ENCODE measurements around the gene BHLHE23.

BHLHE23 gene

DNA sequence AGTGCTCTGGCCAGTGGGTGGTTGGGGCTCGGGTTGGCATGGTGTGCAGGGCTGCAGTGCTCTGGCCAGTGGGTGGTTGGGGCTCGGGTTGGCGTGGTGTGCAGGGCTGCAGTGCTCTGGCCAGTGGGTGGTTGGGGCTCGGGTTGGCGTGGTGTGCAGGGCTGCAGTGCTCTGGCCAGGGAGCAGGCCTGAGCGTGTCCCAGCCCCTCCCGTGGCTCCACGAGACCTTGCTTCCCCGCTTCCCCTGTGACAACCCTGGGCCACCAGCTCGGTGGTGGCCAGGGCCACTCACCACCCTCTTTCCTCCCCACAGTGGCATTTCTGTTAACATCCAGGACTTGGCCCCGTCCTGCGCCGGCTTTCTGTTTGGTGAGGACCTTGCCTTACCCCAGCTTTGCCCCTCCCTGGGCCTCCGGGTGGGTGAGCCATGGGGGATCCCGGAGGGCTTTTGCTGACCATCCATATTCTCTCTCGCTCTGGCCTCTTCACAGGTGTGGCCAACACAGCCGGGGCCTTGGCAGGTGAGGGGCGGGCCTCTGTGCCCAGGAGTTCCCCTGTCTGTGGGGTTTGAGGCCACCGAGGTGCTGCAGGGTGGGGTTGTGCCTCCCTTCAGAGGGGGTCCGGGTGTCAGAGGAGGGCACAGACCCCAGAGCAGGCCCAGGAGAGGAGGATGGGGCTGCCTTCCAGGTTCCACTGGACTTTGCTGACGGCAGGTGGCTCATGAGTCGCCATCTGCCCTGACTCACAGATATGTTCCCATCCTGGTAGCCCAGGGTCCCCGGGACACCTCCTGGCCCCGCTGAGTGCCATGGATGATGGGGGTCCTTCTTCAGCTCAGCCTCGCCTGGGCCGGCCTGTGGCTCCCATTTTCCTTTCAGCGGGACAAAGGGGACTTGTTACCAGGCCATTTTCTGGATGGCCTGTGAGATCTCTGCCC is 40.3 kb downstream of the BHLHE23 start:
- no peak overlapping the region for H2AFZ ChIP-seq (ENCODE audit: insufficient read depth, low read length, poor library complexity)
- no peak overlapping the region for H2AK5ac ChIP-seq (ENCODE audit: low read length)
- DNase-seq: no peak
- H3K23ac ChIP-seq (ENCODE audit: low read length): no peak overlapping the region
- no peak overlapping the region for H2BK120ac ChIP-seq (ENCODE audit: insufficient read depth, low read length, poor library complexity)
- H3K4me1 ChIP-seq (ENCODE audit: control insufficient read depth in 1 of 2, insufficient read depth in 2 of 2, low read length in 2 of 2): peaks cover 5 to 6% of the 10 kb centered on the region in 2 experiments
- no peaks in the 10 kb centered on the region for H3K36me3 ChIP-seq (ENCODE audit: control insufficient read depth in 1 of 2, insufficient read depth in 2 of 2, low read length in 2 of 2)
- no peak overlapping the region for H3K4ac ChIP-seq (ENCODE audit: low read depth, low read length)
- no peaks in the 10 kb centered on the region for H3K79me1 ChIP-seq (ENCODE audit: low read length)
- H4K12ac ChIP-seq (ENCODE audit: low read depth, low read length): no peak overlapping the region
- peaks cover 6% of the 10 kb centered on the region for H3K9me3 ChIP-seq (ENCODE audit: insufficient read depth, low read depth, low read length)
- H3K9ac ChIP-seq (ENCODE audit: low read length): no peak overlapping the region
- H3K27ac ChIP-seq (ENCODE audit: low read depth, low read length): no peak overlapping the region
- no peak overlapping the region for H2BK5ac ChIP-seq (ENCODE audit: low read depth, low read length, poor library complexity)
- H4K91ac ChIP-seq (ENCODE audit: low read depth, low read length): no peak overlapping the region
- WGBS (ENCODE audit: extremely low coverage, insufficient coverage, insufficient read length): no CpG with 5 or more reads among the region's 27 CpGs
- no peak overlapping the region for H3K4me2 ChIP-seq (ENCODE audit: low read length)
- no peaks in the 10 kb centered on the region for H3K27me3 ChIP-seq (ENCODE audit: insufficient read depth, low read length)
- no peak overlapping the region for H3K14ac ChIP-seq (ENCODE audit: low read length)
- H3K79me2 ChIP-seq (ENCODE audit: control insufficient read depth, insufficient read depth, low read length, poor library complexity): no peaks in the 10 kb centered on the region
- no peak overlapping the region for H4K8ac ChIP-seq (ENCODE audit: low read depth, low read length)
- H2BK12ac ChIP-seq (ENCODE audit: low read length): no peak overlapping the region
- H3K18ac ChIP-seq (ENCODE audit: low read length): no peak overlapping the region
- H3K4me3 ChIP-seq (ENCODE audit: low read depth, low read length): no peak overlapping the region

DNA sequence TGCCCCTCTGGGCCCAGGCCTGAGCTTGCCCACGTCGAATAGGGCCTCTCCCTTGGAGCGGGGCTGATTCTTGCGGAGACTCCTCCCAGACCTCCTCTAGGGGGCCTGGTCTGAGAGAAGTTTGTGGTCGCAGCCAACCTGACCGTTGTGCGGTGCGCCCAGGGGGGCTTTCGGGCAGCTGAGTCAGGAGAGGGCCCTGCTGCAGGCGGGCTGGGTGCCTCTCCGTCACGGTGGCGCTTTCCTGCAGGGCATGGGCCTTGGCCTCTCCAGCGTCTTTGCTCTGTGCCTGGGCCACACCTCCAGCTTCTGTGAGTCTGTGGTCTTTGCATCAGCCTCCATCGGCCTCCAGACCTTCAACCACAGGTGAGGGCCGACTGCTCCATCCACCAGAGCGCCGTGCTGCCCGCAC is 41.4 kb downstream of the BHLHE23 start:
- no peak overlapping the region for H4K8ac ChIP-seq (ENCODE audit: low read depth, low read length)
- no peak overlapping the region for H3K27ac ChIP-seq (ENCODE audit: low read depth, low read length)
- H3K4me2 ChIP-seq (ENCODE audit: low read length): no peak overlapping the region
- no peaks in the 10 kb centered on the region for H3K79me1 ChIP-seq (ENCODE audit: low read length)
- no peak for DNase-seq
- peaks cover 0 to under 1% of the 10 kb centered on the region in 2 experiments for H3K4me1 ChIP-seq (ENCODE audit: control insufficient read depth in 1 of 2, insufficient read depth in 2 of 2, low read length in 2 of 2)
- H4K12ac ChIP-seq (ENCODE audit: low read depth, low read length): no peak overlapping the region
- no peak overlapping the region for H3K9ac ChIP-seq (ENCODE audit: low read length)
- H3K14ac ChIP-seq (ENCODE audit: low read length): no peak overlapping the region
- peaks cover 6% of the 10 kb centered on the region for H3K9me3 ChIP-seq (ENCODE audit: insufficient read depth, low read depth, low read length)
- no peak overlapping the region for H2BK12ac ChIP-seq (ENCODE audit: low read length)
- H3K79me2 ChIP-seq (ENCODE audit: control insufficient read depth, insufficient read depth, low read length, poor library complexity): no peaks in the 10 kb centered on the region
- H3K36me3 ChIP-seq (ENCODE audit: control insufficient read depth in 1 of 2, insufficient read depth in 2 of 2, low read length in 2 of 2): no peaks in the 10 kb centered on the region
- H3K4me3 ChIP-seq (ENCODE audit: low read depth, low read length): no peak overlapping the region
- H2AFZ ChIP-seq (ENCODE audit: insufficient read depth, low read length, poor library complexity): no peak overlapping the region
- H2BK5ac ChIP-seq (ENCODE audit: low read depth, low read length, poor library complexity): no peak overlapping the region
- no peak overlapping the region for H3K4ac ChIP-seq (ENCODE audit: low read depth, low read length)
- H3K27me3 ChIP-seq (ENCODE audit: insufficient read depth, low read length): no peaks in the 10 kb centered on the region
- no peak overlapping the region for H3K18ac ChIP-seq (ENCODE audit: low read length)
- H4K91ac ChIP-seq (ENCODE audit: low read depth, low read length): no peak overlapping the region
- no CpG with 5 or more reads among the region's 19 CpGs for WGBS (ENCODE audit: extremely low coverage, insufficient coverage, insufficient read length)
- no peak overlapping the region for H2BK120ac ChIP-seq (ENCODE audit: insufficient read depth, low read length, poor library complexity)
- H2AK5ac ChIP-seq (ENCODE audit: low read length): no peak overlapping the region
- H3K23ac ChIP-seq (ENCODE audit: low read length): no peak overlapping the region

DNA sequence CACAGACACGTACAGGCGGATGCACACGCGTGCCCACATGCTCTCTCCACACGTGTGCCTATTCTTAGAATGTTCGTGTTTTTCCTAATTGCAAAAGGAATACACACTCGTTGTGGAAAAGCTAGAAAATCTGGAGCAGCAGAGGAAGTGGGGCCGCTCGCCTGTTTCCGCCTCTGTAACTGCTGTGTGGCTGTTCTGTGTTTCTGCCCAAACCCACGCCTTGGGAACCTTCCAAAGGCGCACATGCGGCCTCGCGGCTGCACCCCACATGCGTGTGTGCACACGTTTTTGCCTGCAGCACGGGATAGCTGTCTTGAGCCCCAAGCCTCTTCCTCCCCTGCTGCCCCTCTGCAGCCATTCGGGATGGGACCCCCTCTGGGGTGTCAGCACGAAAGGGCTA is 42.1 kb downstream of the BHLHE23 start:
- no peak overlapping the region for H2BK12ac ChIP-seq (ENCODE audit: low read length)
- no peak overlapping the region for H3K18ac ChIP-seq (ENCODE audit: low read length)
- H3K4ac ChIP-seq (ENCODE audit: low read depth, low read length): no peak overlapping the region
- no peak overlapping the region for H3K9ac ChIP-seq (ENCODE audit: low read length)
- WGBS (ENCODE audit: extremely low coverage, insufficient coverage, insufficient read length): no CpG with 5 or more reads among the region's 20 CpGs
- no peak overlapping the region for H3K4me3 ChIP-seq (ENCODE audit: low read depth, low read length)
- H4K8ac ChIP-seq (ENCODE audit: low read depth, low read length): no peak overlapping the region
- H3K79me2 ChIP-seq (ENCODE audit: control insufficient read depth, insufficient read depth, low read length, poor library complexity): no peaks in the 10 kb centered on the region
- no peaks in the 10 kb centered on the region for H3K36me3 ChIP-seq (ENCODE audit: control insufficient read depth in 1 of 2, insufficient read depth in 2 of 2, low read length in 2 of 2)
- H3K9me3 ChIP-seq (ENCODE audit: insufficient read depth, low read depth, low read length): peaks cover 6% of the 10 kb centered on the region
- no peak overlapping the region for H4K12ac ChIP-seq (ENCODE audit: low read depth, low read length)
- H3K4me1 ChIP-seq (ENCODE audit: control insufficient read depth in 1 of 2, insufficient read depth in 2 of 2, low read length in 2 of 2): no peaks in the 10 kb centered on the region
- no peak overlapping the region for H2AFZ ChIP-seq (ENCODE audit: insufficient read depth, low read length, poor library complexity)
- H2AK5ac ChIP-seq (ENCODE audit: low read length): no peak overlapping the region
- no peak for DNase-seq
- no peak overlapping the region for H3K14ac ChIP-seq (ENCODE audit: low read length)
- no peak overlapping the region for H2BK5ac ChIP-seq (ENCODE audit: low read depth, low read length, poor library complexity)
- H2BK120ac ChIP-seq (ENCODE audit: insufficient read depth, low read length, poor library complexity): no peak overlapping the region
- no peaks in the 10 kb centered on the region for H3K27me3 ChIP-seq (ENCODE audit: insufficient read depth, low read length)
- no peak overlapping the region for H3K27ac ChIP-seq (ENCODE audit: low read depth, low read length)
- H4K91ac ChIP-seq (ENCODE audit: low read depth, low read length): no peak overlapping the region
- H3K4me2 ChIP-seq (ENCODE audit: low read length): no peak overlapping the region
- H3K79me1 ChIP-seq (ENCODE audit: low read length): no peaks in the 10 kb centered on the region
- H3K23ac ChIP-seq (ENCODE audit: low read length): no peak overlapping the region

DNA sequence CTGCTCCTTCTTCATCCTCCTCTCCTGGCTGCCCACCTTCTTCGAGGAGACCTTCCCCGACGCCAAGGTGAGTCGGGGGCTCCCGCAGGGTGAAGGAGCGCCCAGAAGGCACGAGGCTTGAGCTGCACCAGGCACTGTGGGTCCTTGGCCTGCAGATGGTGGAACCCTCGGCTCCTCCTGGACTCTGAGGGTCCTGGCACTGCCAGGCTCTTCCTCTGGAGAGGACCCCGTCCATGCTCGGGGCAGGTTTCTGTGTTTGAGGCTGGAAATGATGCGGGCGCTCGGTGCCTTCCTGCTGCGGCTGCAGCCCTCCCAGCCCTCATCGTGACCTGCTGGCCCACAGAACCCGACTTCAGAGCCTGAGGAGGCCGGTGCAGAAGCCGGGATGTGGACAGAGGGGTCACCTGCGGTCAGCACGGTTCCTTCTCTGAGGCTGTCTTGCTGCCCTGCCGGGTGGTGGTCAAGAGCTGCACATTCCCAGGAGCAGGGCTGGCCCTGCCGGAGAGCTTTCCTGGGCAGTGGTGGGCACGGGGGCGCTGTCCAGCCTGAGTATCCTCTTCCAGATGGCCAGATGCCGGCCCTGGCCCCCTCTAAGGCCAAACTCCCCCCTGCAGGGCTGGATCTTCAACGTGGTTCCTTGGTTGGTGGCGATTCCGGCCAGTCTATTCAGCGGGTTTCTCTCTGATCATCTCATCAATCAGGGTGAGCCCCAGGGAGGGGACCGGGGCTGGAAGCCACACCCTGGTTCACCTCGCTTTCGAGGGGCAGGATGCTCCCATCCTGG is 43.0 kb downstream of the BHLHE23 start:
- Histone ChIP-seq H3K9me3 (ENCODE audit: insufficient read depth, low read depth, low read length) (peaks cover 6% of the 10 kb centered on the region), H4K12ac (ENCODE audit: low read depth, low read length) (no peak overlapping the region), H3K4me3 (ENCODE audit: low read depth, low read length) (no peak overlapping the region), H3K79me2 (ENCODE audit: control insufficient read depth, insufficient read depth, low read length, poor library complexity) (no peaks in the 10 kb centered on the region), H3K27me3 (ENCODE audit: insufficient read depth, low read length) (no peaks in the 10 kb centered on the region), H3K14ac (ENCODE audit: low read length) (no peak overlapping the region), H4K8ac (ENCODE audit: low read depth, low read length) (no peak overlapping the region), H3K27ac (ENCODE audit: low read depth, low read length) (no peak overlapping the region), H4K91ac (ENCODE audit: low read depth, low read length) (no peak overlapping the region), H2AK5ac (ENCODE audit: low read length) (no peak overlapping the region), H2AFZ (ENCODE audit: insufficient read depth, low read length, poor library complexity) (no peak overlapping the region), H3K4me2 (ENCODE audit: low read length) (no peak overlapping the region), H3K79me1 (ENCODE audit: low read length) (no peaks in the 10 kb centered on the region), H2BK120ac (ENCODE audit: insufficient read depth, low read length, poor library complexity) (no peak overlapping the region), H3K23ac (ENCODE audit: low read length) (no peak overlapping the region), H3K18ac (ENCODE audit: low read length) (no peak overlapping the region), H2BK12ac (ENCODE audit: low read length) (no peak overlapping the region), H3K4ac (ENCODE audit: low read depth, low read length) (no peak overlapping the region), H2BK5ac (ENCODE audit: low read depth, low read length, poor library complexity) (no peak overlapping the region), H3K36me3 (ENCODE audit: control insufficient read depth in 1 of 2, insufficient read depth in 2 of 2, low read length in 2 of 2) (no peaks in the 10 kb centered on the region), H3K4me1 (ENCODE audit: control insufficient read depth in 1 of 2, insufficient read depth in 2 of 2, low read length in 2 of 2) (no peaks in the 10 kb centered on the region), H3K9ac (ENCODE audit: low read length) (no peak overlapping the region)
- no CpG with 5 or more reads among the region's 32 CpGs for WGBS (ENCODE audit: extremely low coverage, insufficient coverage, insufficient read length)
- DNase-seq: no peak
